Esophagus mucosa (tissue), 1 donor: Measurements from ENCODE around the gene CDH13. TPM values are rescaled to one million over a fixed set of nuclear protein-coding genes. Genes with fewer than 3 reads are reported as not detected.
A peak's percentile ranks its signal among the peaks of the same experiment; 100 is the strongest.

Experiments
- ATAC-seq: fragments of 200-7000 bp; cut with Tn5 transposase; one replicate; pipeline ENCODE4 v1.9.1; 2020
- total RNA-seq: library from RNA; stranded (reverse); gene quantifications from one replicate; pipeline ENCODE4 v1.2.4, GENCODE V29; 2023
- donor health status: DM: yes; HTN: yes; CAD: no.

CDH13 gene
- total RNA-seq, 1 donor from 2014 or later: 8.4 TPM

DNA sequence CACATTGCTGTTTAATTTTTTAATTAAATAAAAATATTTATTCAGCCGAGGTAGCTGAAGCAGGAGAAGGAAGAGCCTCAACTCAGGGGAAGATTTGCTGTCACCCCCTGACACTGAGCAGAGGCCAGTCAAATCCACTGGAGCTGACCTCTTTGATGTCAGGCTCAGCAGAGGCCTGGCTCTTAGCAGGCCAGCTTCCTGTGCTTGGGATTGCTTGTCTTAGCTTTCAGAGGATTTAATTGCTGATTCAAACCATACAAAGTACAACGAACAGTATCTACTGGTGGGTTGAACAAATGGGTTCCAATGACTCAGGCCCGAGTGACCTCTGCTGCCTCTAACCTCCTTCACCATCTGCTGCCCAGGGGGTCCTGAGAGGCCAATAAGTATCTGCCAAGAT, 764.0 kb downstream of the CDH13 start:
- no peak for ATAC-seq

- no peak for ATAC-seq
Measured at GRCh38 chr16:83392743-83393142, 766.0 kb downstream of the CDH13 start.

DNA sequence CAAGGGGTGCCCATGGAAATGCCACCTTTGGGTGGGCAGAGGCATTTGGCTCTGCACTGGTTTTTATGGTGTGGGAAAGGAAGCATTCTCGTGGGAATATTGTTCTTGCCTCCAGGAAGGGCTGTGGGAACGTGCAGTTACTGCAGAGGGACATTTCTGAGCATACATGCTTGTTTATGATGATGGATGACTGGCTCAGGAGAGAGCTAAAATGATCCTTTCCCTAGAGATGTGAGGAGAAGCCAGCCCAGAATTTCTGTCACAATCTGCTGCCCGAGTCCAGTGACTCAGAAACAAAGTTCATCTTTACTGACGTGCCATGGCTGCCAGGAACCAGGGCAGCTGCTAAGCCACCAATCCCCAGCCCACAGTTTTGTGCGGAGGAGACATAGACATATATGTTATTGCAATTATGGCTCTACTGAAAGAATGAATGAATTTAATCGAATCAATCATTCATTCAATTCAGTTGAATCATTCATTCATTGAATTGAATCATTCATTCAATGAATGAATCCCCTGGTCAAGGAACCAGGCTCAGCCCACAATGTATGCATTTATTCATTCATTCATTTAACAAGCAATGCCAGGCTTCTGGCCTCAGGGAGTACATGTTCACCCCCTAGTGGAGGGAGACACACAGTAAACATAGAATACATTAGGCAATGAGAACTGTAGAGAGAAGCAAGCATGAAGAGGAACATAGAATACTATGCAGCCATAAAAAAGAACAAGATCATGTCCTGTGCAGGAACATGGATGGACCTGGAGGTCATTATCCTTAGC, 766.6 kb downstream of the CDH13 start:
- no peak for ATAC-seq

GRCh38 chr16:83397601-83398291, 771.0 kb downstream of the CDH13 start:
- ATAC-seq: no peak

GRCh38 chr16:83400234-83400633, 773.5 kb downstream of the CDH13 start:
- no peak for ATAC-seq

DNA sequence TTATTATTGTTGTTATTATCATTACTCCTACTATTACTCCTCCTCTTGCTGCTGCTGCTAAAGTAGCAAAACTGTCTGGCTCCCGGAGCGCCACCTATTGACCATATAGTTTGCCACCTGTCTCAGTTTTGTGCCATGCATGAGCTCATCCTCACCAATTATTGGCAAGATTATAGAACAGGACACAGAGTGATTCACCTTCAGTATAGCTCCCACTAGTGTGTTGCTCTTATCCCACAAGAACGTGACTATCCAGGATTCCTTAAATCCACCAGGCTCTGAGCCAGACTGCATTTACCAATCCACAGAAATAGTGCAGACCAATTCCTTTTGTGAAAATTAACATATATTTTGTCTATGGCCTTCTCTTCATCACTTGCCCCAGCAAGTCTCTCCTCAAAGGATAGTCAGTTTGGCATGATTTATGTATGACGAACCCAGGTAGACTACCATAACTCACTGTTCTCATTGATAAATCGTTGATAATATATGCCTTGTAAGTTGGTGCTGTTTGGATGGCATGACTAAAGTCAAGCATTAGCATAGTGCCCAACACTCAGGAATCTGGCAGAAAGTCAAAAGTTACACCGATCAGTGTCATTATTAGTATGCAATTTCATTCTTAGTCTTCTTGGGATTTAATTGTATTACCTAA, 775.5 kb downstream of the CDH13 start:
- peak; percentile 32 for ATAC-seq

GRCh38 chr16:83402967-83403366, 776.2 kb downstream of the CDH13 start:
- no peak for ATAC-seq

GRCh38 chr16:83403761-83404160, 777.0 kb downstream of the CDH13 start:
- peak; percentile 48 for ATAC-seq

- ATAC-seq: no peak
Measured at GRCh38 chr16:83404261-83404660, 777.5 kb downstream of the CDH13 start.

GRCh38 chr16:83407928-83408327, 781.2 kb downstream of the CDH13 start:
- no peak for ATAC-seq

GRCh38 chr16:83409347-83409746, 782.6 kb downstream of the CDH13 start:
- ATAC-seq: no peak

- no peak for ATAC-seq
Measured at GRCh38 chr16:83418565-83418964, 791.8 kb downstream of the CDH13 start.

GRCh38 chr16:83420206-83420760, 793.5 kb downstream of the CDH13 start:
- ATAC-seq: no peak

- ATAC-seq: no peak
Measured at GRCh38 chr16:83433201-83433600, 806.4 kb downstream of the CDH13 start.

GRCh38 chr16:83437036-83437435, 810.3 kb downstream of the CDH13 start:
- ATAC-seq: no peak

GRCh38 chr16:83438326-83438725, 811.6 kb downstream of the CDH13 start:
- ATAC-seq: no peak

DNA sequence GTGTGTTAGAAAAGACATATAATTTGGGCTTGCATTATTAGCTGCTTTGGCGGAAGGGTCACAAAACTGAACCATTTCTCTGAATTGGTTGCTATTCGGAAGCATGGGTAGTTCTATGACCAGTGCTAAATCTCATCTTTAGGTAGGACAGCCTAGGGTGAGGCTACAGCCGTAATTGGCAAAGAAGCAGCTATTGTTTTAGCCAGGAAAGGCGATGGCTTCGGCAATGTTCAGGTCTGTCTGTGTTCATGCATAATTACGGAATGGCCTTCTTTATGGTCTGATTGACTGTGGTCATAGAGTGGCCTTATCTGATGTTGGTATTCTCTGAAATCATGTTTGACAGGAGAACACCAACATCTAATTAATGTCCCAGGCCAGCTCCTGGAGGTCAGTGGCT, 812.6 kb downstream of the CDH13 start:
- no peak for ATAC-seq

DNA sequence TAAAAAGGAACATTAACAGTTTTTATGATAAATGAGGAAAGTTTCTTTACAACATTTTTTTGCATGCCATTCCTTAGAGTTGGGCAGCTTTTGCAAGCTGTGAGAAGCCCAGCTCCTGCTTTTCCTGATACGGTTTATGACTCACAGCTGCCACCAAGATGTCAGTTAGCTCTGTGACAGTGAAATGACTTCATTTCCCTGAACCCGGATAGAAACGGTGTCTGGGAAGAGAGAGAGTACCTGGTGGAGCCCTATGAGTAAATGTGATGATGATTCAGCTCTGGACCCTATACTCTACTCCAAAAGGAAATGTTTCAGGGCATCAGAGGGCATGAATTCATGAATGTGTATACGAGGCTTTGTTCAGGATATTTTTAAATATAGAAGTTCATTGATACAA, 814.7 kb downstream of the CDH13 start:
- ATAC-seq: peak; percentile 29

DNA sequence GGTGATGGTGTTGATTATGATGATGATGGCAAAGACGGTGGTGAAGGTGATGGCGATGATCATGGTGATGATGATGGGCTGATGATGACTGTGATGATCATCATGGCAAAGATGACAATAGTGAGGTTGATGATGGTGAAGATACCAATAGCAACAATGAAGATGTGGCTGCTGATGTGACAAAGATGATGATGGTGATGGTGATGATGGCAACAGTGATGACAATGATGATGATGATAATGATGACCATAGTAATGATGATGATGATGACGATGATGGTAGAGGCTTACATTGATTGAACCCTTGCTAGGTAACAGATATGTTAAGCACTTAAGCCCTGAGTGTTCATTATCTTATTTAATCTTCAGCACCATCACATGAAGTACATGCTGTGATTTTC, 817.2 kb downstream of the CDH13 start:
- no peak for ATAC-seq

- ATAC-seq: no peak
Measured at GRCh38 chr16:83447560-83447959, 820.8 kb downstream of the CDH13 start.

DNA sequence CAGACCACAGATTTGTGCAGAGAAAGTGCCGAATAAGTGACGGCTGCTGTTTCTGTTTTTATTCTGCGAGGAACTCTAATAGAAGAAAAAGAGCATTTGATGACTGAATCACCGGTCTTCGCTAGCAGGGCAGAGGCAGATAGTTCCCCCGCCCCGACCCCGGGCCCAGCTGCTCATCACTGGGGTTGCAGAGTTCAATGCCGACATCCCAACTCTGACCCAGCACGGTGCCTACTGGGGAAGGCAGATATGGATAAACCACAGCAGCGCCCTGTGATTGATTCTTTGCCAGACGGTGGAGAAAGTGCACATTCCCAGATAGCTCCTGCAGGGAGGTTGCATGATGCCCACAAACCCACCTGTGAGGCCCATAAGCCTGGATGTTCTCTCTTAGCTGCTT, 823.1 kb downstream of the CDH13 start:
- ATAC-seq: no peak

DNA sequence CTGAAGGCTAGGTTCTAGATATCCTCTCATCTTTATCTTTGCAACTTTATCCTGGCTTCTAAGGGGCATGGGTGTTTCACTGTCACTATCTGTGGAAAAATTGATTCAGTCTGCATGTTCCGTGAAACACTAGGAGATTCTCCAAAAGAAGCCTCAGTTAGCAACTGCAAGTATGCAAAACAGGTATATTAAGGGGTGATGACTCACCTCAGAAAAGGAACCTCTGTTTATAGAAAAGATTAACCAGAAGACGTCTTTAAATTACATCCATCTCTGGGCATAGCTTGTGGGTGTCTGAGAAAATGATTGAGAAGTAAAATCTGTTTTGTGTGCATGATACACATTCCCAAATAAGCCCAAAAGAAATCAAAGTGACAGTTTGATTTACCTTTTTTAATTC, 827.2 kb downstream of the CDH13 start:
- ATAC-seq: no peak

DNA sequence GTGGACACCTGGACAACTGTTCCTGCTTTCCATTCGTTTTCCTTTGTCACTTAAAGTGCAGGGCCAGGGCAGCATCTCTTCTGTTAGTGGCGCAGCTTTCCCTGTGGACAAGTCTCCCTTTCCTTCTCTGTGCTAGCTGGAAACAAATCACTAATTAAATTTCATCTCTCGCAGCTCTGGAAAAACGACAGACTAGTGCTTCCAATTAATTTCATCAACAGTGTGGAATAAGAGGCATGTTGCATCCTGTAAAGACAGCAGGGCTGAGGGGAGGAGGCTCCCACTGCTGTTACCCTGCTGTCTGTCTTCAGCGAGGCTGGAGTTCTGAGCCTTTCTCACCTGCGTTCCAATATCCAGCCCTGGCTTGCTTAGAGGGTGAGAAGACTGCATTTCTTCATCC, 828.9 kb downstream of the CDH13 start:
- no peak for ATAC-seq
